GM21390 (cell line): ENCODE data around the gene PPP1R15A.
"Not testable (repeated sequence)": the region's sequence is repeated elsewhere in the genome, so short reads cannot be mapped to it uniquely, and the experiment has no call there.

Experiments used
- ATAC-seq: cut with Tn5 transposase; IDR thresholded peaks from one replicate; pipeline ENCODE4 v1.9.1; 2021; ENCODE audit not compliant: unreplicated experiment

Gene PPP1R15A

GRCh38 chr19:48910803-48911202, 38.6 kb downstream of the PPP1R15A start:
- no peak for ATAC-seq

- no peak for ATAC-seq
Observed at GRCh38 chr19:48913114-48913889, 41.1 kb downstream of the PPP1R15A start.

GRCh38 chr19:48914181-48914580, 42.0 kb downstream of the PPP1R15A start:
- no peak for ATAC-seq

DNA sequence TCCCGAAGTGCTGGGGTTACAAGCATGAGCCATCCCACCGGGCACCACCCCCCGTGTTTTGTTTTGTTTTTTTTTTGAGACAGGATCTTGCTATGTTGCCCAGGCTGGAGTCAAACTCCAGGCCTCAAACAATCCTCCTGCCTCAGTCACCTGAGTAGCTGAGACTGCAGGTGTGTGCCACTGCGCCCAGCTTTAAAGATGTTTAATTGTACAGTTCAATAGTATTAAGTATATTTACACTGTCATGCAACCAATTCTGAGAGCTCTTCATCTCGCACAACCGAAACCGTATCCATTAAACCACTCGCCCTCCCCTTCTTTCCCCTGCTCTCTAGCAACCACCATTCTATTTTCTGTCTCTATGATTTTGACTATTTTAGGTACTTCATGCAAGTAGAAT, 43.5 kb downstream of the PPP1R15A start:
- ATAC-seq = no peak

DNA sequence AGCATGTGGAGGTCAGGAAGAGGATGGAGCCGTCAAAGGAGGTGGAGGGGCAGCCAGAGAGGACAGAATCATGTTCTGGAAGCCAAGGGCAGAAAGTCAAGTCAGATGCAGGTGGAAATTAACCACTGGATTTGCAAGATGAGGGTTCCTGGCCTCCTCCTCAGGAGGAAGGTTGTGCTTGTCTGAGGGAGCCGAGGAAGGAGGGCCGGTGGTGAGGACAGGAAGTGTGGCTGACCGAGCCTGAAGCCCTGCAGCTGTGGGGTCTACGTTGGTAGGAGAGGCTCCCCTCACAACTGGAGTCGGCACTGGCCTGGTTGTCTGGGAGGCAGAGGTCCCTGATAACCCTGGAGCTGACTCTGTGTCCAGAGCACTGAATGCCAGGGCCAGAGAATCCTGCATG, 45.9 kb downstream of the PPP1R15A start:
- ATAC-seq = no peak

DNA sequence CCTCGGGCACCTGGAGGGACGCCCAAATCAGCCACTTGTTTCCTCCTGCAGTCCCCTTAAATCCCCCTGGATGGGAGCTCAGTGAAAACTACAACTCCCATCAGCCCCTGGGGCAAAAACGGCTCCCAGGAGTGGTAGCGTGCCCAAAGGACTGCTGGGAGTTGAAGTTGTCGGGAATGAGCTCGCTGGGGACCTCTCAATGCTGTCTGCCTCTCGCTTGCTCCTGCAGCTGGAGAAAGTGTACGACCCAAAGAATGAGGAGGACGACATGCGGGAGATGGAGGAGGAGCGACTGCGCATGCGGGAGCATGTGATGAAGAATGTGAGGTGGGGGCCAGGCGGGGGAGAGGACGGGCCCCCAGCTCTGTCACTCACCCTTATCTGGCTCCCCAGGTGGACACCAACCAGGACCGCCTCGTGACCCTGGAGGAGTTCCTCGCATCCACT, 46.6 kb downstream of the PPP1R15A start:
- ATAC-seq = no peak

GRCh38 chr19:48919271-48919670, 47.0 kb downstream of the PPP1R15A start:
- not testable (repeated sequence) for ATAC-seq

DNA sequence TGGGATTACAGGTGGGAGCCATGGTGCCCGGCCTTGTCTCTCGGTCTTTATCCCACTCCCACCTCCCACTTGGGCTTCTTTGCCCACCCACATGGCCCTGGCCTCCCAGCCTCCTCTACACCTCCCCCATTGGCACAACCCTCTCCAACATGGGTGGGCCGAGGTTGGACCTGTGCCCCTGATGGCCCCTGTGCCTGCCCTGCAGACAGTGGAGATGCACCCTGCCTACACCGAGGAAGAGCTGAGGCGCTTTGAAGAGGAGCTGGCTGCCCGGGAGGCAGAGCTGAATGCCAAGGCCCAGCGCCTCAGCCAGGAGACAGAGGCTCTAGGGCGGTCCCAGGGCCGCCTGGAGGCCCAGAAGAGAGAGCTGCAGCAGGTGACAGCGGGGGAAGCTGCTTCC, 48.7 kb downstream of the PPP1R15A start:
- ATAC-seq = no peak

- no peak for ATAC-seq
Observed at GRCh38 chr19:48921721-48922500, 49.7 kb downstream of the PPP1R15A start.

GRCh38 chr19:48922548-48923490, 50.6 kb downstream of the PPP1R15A start:
- ATAC-seq = no peak

DNA sequence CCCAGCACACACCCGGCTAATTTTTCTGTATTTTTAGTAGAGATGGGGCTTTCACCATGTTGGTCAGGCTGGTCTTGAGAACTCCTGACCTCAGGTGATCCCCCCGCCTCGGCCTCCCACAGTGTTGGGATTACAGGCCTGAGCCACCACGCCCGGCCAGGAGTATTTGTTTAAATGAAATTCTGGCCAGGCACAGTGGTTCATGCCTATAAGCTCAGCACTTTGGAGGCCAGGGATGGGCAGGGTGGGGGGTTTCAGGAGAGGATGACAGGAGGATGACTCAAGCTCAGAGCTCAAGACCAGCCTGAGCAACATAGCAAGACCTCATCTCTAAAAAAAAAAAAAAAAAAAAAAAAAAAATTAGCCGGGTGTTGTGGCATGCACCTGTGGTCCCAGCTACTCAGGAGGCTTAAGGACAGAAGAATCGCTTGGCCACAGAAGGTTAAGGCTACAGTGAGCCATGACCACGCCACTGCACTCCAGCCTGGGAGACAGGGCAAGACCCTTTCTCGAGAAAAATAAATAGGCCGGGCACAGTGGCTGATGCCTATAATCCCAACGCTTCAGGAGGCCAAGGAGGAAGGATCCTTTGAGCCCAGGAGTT, 53.1 kb downstream of the PPP1R15A start:
- ATAC-seq = no peak
